ENCODE results near the gene DDRGK1.

Gene DDRGK1

DNA sequence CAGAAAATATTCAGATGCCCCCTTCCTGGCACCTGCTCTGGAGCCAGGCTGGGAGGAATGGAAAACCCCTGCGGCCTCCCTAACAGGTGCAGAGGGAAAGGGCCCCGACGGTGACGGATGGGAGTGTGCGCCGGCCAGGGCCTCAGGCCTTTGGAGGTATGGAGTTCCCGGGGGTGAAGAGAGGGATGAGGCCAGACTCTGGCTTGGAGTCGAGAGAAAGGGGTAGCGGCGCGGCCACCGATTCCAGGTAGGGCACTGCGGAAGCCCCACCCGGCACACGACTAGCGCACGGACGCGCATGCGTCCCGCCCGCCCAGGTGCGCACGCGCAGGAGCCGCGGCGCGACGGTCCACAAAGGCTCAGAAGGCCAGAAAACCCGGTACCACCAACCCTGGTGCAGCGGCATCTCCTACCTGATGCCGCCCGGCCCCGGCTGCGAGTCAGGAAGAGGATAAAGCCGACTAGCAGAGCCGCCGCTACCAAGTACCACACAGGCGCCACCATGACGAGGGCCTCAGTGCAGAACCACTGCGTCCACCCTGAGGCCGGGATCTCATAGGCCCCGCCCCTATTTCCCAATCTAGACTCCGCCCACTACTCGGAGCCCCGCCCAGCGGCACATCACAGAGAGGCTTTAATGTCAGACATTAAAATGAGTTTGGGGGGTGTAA lies at the start of gene DDRGK1:
Gene DDRGK1, minus strand, starts transcription at position 559 of the 671 bp plus-strand sequence. Its CDS starts 55 bp downstream, at position 504.
- in situ Hi-C loops (cut with HindIII; ENCODE audit: low sequenced_read_pairs), result no loop called here

DNA sequence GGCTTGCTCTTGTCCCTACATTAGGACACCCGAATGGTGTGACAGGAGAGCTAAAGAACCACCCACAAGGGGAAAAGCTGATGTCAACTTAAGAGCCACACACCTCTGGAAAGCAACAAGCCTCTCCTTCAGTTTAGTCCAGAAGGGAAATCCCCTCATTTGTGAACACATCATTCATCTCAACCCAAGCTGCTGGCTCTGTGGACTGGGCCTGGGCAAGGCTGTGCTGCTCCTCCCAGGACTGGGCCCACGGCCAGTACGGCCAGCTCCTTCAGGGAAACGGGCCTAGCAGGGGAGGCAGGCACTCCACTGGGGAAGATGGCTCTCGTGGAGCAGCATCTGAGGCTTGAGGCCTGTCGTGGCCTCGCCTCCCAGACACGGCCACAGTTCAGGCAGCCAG lies 47.3 kb upstream of the DDRGK1 start:
- in situ Hi-C loops (cut with HindIII; ENCODE audit: low sequenced_read_pairs), result no loop called here

DNA sequence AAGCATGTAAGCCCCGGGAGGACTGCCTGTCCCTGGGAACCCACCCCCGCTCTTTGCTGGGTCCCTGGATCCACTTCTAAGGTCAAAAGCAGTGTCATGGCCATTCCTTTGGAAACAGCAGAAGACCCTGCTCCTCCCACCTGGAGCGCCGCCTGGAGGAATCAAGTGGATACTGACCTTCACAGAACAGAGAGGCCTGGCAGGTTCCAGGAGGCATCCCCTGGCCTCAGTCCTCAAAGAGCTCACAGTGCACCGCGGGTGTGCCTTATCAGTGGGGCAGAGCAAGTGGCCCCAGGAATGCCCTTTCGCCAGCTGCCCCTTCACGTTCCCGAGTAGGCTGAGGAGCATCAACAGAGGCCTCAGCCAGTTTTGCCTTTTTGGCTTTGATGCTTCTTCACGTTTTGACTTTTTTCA lies 45.6 kb upstream of the DDRGK1 start:
- in situ Hi-C loops (cut with HindIII; ENCODE audit: low sequenced_read_pairs), result no loop called here

DNA sequence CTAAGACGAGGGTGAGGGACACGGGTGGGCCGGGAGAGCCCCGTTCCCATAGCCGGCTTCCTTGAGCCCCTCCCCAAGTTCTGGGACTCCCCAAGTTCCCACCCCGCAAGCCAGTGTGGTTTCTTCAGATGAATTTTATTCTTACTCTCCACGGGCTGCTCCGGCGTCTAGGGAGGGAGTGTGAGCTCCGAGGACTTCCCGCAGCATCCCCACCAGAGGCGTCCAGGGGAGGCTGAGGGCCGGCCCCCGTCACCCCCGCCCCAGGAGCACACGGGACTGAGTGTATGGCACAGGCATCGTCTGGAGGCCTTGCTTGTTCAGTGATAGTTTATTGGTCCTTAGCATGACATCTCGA lies 44.5 kb upstream of the DDRGK1 start:
- in situ Hi-C loops (cut with HindIII; ENCODE audit: low sequenced_read_pairs), result loop anchor here (5.0 kb wide), 2 partner anchors 42 to 97 kb away; partner anchors contain the start of gene ITPA

DNA sequence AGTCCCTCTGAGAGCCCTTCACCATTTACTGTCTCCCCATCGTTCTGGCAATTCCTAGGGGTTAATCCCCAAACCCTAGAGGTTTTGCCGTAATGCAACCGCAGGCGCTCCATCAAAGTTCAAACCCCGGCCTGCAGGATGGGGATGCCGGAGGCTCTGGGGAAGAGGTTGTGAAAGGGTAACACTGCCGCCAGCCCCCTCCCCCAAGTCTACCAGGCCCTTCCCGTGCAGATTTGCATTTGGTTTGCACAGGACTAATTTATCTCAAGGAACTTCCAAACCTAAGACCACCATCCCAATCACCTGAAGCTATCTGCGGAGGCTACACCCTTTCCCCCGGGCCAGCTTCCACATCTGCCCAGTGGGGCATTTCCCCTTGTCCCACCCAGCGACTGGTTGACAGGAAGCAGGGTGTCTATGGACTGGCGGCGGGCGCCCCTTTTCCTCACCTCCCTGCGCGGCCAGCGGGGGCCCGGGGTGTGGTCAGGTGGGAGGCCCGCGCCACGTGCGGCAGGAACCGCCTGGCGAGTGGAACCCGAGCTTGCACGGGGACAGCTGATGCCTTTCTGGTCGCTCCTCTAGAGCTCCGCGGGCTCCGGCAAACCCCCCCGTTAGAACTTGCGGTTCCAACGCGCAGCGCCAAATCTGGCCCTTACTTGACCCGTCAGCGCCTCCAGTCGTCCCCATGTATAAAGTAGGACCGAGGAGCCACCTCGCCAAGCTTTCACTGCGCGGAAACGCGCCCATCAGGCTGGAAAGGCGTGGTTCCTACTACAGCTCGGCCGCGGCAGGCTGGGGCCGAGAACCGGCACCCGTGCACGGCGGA lies 43.9 kb upstream of the DDRGK1 start:
- in situ Hi-C loops (cut with HindIII; ENCODE audit: low sequenced_read_pairs), result loop anchor here (5.0 kb wide), 2 partner anchors 41 to 96 kb away; partner anchors contain the start of gene ITPA

DNA sequence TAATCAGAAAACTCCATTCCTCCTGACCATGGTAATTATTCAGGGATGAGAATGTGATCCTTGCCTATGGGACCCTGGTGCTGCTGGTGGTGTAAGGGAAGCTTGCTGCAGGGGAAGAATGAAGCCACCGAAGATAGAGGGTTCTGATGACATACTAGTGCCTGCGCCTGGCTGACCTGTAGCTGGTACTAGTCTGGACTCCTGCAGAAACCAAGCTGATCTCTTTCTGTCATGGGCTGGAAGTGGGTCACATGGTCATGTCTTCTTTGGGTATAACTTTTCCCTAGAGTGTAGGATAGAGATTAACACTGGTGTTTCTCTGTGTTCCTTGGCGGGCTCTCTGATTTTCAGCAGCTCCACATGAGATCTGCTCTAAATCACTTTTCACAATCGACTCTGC lies 43.2 kb upstream of the DDRGK1 start:
- in situ Hi-C loops (cut with HindIII; ENCODE audit: low sequenced_read_pairs), result loop anchor here (5.0 kb wide), 2 partner anchors 40 to 95 kb away; partner anchors contain the start of gene ITPA

DNA sequence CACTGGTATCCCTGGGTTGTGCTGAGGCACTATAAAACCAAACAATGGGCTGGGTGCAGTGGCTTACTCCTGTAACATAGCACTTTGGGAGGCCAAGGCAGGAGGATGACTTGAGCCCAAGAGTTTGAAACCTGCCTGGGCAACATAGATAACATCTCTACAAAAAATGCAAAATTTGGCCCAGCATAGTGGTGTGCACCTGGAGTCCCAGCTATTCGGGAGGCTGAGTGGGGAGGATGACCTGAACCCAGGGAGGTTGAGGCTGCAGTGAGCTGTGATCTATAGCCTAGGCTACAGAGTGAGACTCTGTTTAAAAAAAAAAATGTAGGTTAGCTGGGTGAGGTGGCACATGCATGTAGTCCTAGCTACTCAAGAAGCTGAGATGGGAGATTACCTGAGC lies 42.2 kb upstream of the DDRGK1 start:
- in situ Hi-C loops (cut with HindIII; ENCODE audit: low sequenced_read_pairs), result loop anchor here (5.0 kb wide), 2 partner anchors 39 to 94 kb away; partner anchors contain the start of gene ITPA

DNA sequence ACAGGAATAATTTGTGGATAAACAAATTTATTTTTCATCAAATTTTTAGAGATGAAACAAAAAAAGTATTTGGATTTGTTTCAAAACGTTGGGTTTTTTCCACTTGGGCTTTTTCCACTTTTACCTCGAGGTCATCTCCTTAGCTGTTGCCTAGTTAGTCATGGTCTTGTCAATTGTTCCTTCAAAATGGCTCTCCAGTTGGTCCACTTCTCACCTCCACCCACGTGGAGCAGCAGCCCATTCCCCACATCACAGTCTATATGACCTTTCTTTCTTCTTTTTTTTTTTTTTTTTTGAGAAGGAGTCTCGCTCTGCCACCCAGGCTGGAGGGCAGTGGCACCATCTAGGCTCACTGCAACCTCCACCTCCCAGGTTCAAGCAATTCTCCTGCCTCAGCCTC lies 41.2 kb upstream of the DDRGK1 start:
- in situ Hi-C loops (cut with HindIII; ENCODE audit: low sequenced_read_pairs), result loop anchor here (5.0 kb wide), 2 partner anchors 38 to 93 kb away; partner anchors contain the start of gene ITPA

DNA sequence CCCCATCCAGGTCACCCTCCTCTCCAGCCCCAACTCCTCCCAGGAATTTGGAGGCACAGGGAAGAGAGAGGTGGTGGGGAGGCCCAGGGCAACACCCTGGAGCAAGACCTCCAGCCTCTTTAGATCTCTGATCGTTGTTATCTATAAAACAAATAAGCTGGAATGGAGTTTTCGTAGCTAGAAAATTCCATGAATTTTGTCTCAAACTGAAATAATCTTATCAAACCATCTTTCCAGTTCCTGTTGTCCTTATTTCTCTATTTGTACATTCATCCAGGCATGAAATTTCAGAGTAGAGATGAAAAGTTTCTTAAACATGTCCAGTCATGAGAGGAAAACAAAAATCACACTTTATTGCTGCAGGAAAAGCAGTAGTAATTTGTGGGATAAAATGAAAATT lies 40.7 kb upstream of the DDRGK1 start:
- in situ Hi-C loops (cut with HindIII; ENCODE audit: low sequenced_read_pairs), result loop anchor here (5.0 kb wide), 2 partner anchors 38 to 93 kb away; partner anchors contain the start of gene ITPA

DNA sequence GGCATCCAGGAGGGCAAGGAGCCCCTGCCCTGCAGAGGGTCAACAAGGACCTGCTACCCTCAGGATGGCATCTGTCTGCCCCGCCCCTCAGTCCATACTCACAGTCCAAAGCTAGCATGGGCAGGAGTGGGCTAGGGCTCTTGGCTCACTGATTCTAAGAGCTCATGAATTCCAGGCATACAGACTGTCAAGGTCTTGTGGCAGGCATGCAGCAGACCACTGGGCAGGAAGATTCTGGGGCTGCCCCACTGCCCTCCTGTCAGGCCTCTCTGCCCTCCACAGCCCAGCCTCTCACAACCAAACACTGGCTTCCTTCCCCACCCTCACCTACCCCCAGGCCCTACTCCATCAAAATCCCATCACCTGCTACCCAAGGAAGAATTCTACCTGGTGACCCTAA lies 40.1 kb upstream of the DDRGK1 start:
- in situ Hi-C loops (cut with HindIII; ENCODE audit: low sequenced_read_pairs), result loop anchor here (5.0 kb wide), 2 partner anchors 37 to 92 kb away; partner anchors contain the start of gene ITPA

DNA sequence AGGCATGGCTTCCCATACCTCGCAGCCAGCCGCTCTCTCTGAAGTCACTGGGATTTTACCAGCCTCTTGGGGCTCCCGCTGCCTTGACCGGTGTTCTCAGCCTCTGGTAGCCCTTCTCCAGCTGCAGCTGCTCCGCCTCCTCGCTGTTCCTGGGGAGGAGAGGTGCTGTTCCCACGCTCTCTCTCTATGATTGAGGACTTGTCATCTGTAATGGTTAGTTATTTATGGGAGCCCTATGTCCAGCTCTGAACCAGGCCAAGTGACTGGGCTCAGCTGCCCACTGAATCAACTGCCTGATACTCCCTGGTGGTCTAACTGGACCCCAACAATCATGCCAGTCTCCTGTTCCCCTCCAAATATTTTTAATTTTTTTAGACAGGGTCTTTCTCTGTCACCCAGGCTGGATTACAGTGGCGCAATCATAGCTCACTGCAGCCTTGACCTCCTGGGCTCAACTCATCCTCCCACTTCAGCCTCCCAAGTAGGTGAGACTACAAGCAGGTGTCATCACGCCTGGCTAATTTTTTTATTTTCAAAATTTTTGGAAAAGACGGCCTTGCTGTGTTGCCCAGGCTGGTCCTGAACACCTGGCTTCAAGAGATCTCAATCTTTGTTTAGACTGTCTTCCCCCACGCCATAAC lies 39.4 kb upstream of the DDRGK1 start:
- in situ Hi-C loops (cut with HindIII; ENCODE audit: low sequenced_read_pairs), result no loop called here

DNA sequence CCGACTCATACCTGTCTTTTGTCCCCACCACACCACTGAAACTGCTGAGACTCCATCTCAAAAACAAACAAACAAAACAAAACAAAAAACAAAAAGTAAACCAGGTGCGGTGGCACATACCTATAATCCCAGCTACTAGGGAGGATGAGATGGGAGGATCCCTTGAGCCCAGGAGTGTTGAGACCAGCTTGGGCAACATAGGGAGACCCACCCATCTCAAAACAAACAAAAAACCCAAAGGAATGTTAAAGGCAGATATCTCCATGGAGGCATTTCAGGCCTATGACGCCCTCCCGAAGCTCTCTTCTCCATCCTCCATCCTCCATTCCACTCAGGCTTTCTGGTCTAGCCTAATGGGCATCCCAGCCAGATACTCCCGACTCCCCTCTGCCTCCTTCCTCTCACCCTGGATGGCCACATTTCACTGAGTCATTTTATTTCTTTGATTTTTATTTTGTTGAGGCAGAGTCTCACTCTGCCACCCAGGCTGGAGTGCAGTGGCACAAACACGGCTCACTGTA lies 37.8 kb upstream of the DDRGK1 start:
- in situ Hi-C loops (cut with HindIII; ENCODE audit: low sequenced_read_pairs), result no loop called here

DNA sequence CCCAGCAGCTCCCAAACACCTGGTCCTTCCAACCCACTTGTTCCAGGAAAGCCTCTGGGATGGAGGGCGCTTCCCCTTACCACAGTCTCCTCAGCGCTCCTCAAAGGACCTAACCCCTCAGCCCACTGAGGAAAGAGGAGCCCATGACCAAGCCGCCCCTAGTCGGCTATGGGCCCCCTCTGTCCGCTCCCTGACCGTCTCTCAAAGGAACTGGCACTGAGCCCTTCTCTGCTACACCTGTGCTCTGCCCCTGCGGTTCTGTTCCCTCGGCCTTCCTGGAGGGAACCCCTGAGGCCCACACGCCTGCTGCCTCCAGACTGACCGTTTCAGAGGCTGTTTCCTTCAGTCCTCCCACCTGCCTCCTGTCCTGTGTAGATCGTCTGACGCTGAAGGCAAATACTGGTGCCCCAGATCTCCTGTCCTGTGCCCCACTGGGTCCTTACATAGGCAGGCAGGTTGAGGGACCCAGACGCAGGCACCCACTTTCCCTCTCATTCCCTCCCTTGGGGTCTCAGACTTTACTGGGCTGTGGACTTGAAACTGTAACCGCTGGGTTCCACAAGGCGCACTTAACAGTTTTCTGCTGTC lies 36.4 kb upstream of the DDRGK1 start:
- in situ Hi-C loops (cut with HindIII; ENCODE audit: low sequenced_read_pairs), result no loop called here

DNA sequence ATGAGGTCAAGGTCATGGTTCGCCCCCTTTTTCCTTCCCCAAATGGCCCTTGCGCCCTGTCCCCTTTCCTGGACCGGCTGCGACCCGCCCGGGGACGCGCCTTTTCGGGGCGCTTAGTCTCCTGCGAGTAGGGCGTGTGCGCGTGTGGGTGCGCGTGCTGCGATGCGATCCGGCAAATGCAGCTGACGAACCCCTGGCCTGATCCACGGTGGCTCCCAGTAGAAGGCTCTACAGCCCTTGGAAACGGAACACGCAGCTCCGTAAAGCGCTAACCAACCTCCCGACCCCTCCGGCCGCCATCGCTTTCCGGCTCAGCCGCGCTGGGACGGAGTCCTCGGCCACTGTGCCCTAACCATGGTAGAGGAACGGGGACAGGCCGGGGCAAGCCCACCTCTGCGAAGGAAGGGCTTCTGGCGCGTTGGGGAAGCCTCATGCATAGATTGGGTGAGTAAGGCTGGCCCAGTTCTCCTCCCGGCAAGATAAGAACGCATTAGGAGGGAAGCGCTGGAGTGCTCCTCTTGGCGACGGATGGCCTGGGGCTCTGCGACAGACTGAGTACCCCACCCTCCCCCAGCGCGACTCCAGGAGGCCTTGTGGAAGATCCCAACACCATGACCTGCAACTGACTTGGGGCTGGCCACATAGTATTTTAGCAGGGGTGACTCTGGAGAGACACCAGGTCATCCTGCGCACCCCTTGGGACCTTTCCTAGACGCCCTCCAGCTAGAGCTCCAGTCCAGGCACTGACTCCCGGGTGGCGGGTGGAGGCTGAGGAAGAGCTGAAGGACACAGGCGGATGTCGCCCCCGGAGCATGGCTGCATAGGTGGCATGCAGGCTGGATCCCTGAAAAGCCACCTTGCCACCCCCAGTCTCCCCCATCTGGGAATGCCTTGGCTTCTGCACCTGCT lies 35.6 kb upstream of the DDRGK1 start:
- in situ Hi-C loops (cut with HindIII; ENCODE audit: low sequenced_read_pairs), result no loop called here

DNA sequence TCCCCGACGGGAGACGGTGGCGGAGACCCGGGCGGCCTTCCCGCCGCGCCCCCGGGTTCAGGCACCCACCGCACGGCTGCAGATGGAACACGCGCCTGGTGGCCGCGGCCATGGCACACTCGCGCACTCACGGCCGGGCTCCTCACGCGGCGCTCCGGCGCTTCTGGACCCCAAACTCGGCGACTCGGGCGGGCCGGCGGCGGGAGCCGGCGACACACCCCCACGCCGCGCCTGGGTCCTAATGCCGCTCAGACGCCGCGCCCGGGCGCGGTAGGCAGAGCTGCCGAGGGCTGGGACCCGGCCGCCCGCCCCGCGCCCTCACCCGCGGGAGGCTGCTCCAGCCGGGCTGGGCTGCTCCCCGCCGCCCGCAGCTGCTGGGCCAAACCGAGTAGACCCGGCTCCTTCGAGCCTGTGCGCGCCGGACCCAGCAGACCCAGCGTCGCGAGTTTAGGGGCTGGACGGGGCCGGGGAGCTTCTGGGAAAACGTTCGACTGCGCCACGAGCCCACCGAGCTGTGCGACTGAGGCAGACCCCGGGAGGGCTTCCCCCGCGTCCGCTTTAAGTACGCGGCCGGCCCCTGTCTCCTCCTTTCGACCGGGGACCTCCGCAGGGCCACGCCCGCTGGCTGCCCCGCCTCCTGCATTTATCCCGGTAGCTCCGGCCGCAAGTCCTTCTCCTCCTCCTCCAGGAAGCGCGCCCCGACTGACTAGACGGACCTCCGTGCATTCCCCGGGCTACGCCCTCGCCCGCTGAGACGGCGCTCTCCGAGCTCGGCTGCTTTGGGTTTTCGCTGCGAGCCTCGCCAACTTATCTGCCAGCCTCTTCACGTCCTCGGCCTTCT lies 34.8 kb upstream of the DDRGK1 start, which contains the start of gene SLC4A11:
Gene SLC4A11, minus strand, starts transcription at position 165 of the 841 bp plus-strand sequence. Its CDS starts 53 bp downstream, at position 112.
- in situ Hi-C loops (cut with HindIII; ENCODE audit: low sequenced_read_pairs), result no loop called here

DNA sequence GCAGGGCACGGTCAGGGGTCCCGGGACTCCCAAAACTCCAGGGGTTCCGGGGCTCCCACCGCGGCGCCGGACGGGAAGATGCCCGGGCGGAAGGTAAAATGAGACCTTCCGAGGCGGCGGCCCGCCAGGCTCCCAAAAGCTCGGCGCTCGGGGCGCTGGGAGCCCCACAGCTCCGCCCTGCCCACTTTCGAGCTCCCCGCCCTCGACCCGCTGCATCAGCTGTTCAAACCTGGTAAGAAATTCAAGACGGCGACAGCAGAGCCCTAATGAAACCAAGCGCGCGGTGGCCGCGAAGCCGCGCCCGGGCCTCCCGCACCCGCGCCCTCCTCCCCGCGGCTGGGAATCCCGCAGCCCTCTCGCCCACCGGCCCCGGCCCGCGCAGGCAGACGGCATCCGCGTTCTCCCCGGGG lies 34.1 kb upstream of the DDRGK1 start:
- in situ Hi-C loops (cut with HindIII; ENCODE audit: low sequenced_read_pairs), result no loop called here

DNA sequence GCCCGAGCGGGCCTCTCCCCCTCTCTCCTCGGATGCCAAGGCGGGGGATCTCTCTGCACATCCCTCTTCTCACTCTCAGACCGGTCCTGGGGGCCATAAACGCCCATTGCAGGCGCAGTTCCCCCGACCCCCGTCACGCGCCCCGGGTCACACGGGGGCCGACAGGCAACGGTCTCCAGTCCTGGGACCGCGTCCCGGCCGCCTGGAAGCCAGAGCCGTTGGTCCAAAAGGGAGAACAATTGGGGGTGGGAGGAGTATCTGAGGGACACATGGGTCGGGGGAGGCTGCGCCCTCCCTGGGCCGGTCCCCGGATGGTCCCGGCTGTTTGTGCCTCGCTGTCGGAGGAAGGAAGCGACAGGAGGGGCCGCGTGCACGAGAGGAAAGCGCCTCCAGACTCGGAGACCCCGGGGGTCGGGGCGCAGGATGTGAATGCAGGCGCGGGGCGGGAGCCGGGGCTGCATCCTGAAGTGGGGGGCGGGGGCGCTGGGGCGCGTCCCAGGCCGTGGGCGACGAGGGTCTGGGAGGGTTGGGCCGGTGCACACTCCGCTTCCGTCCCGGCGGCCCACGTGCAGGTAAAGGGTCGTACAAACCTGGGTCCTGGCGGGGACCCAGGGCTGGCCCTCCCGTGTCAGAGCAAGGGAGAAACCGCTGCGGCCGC lies 33.6 kb upstream of the DDRGK1 start:
- in situ Hi-C loops (cut with HindIII; ENCODE audit: low sequenced_read_pairs), result no loop called here

All from endothelial cell of hepatic sinusoid (primary cell).